Endothelial cell of umbilical vein (primary cell): ENCODE measurements around the gene ARHGEF11.

ENCODE experiments used
- CTCF ChIP-seq, 2 donors: IDR thresholded peaks; 1 replicate in 1 of 2; 2 replicates in 1 of 2; pipeline ENCODE4 v1.5.1; 2011; ENCODE audit warnings: low read length in 2 of 2, mild to moderate bottlenecking in 2 of 2, moderate library complexity in 2 of 2, control low read depth in 1 of 2, inconsistent platforms in 1 of 2, low read depth in 1 of 2; ENCODE audit not compliant: insufficient read depth in 1 of 2; ENCODE audit errors: extremely low read depth in 1 of 2
- POLR2A ChIP-seq: IDR thresholded peaks from 2 replicates; pipeline ENCODE4 v1.6.1; 2012; ENCODE audit warnings: low read depth, mild to moderate bottlenecking, control low read depth, low read length

DNA sequence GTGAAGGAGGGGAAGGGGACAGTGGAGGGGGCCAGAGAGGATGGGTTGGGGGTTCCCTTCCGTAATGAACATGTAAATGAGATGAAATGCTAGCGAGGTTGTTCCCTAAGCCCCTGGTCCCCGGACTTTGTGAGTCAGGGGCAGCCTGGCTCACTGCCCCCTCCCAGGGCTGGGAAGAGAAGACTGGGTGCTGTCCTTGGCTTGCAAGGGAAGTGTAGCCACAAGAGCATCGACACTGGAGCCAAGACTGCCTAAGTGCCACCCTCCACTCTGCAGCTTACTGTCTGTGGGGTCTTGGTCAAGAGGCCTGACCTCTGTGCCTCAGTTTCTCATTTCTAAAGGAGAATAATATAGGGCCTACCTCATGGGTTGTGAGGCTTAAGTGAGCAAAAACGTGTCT lies 151.5 kb downstream of the ARHGEF11 start:
- TF ChIP-seq POLR2A (no peak), CTCF (IDR thresholded peaks at IDR 0.05; ENCODE audit: extremely low read depth in 1 of 2, insufficient read depth in 1 of 2, low read depth in 1 of 2, low read length in 2 of 2) (no peak)
